ENCODE data around the gene SPHK2. TPM values are rescaled to one million over a fixed set of nuclear protein-coding genes. Genes with fewer than 3 reads are reported as not detected.

SPHK2 gene
- total RNA-seq (10 to 100 TPM; 12.3 to 37.2 (median 27.0) TPM), polyA plus RNA-seq (10 to 100 TPM in 1 of 2 donors, 1 to 10 TPM in 1; 2.9 to 24.5 TPM)
- long read RNA-seq, donor 1, transcript SPHK2-201 (7 exons, 2,963 nt), result minor isoform, 7 of 77 reads
- long read RNA-seq, donor 1, transcript SPHK2-207 (1 exons, 1,786 nt), result major isoform, 32 of 77 reads
- long read RNA-seq, donor 1, partial matches to known transcripts, result 10 of 77 reads
- long read RNA-seq, donor 1, other reads (novel, unspliced or antisense), result 25 of 77 reads
- long read RNA-seq, donor 2, partial matches to known transcripts, result 0 of 3 reads
- long read RNA-seq, donor 2, other reads (novel, unspliced or antisense), result 0 of 3 reads
- long read RNA-seq, donor 3, transcript SPHK2-201 (7 exons, 2,963 nt), result major isoform, 9 of 40 reads
- long read RNA-seq, donor 3, partial matches to known transcripts, result 17 of 40 reads
- long read RNA-seq, donor 3, other reads (novel, unspliced or antisense), result 5 of 40 reads

GRCh38 chr19:48618916-48619691 lies at the start of gene SPHK2, which contains the start of gene RPL18:
SPHK2 (plus strand) TSS chr19:48619506; CDS start chr19:48620515, 1,009 bp downstream.
RPL18 (minus strand) TSS chr19:48619178; CDS start chr19:48619143, 35 bp downstream.
- no peaks in the 10 kb centered on the region for H3K9me3 ChIP-seq
- H3K36me3 ChIP-seq, result no peaks in the 10 kb centered on the region
- H3K4me1 ChIP-seq (ENCODE audit: insufficient read depth), result peaks cover 7% of the 10 kb centered on the region
- peak; percentile 96 to 98 (median 98) for DNase-seq
- intact Hi-C loops (cut with DNase I), result loop anchor here in 2 of 4 donors (10.0 kb wide), 2 partner anchors 134 to 294 kb away; partner anchors contain the start of gene EMP3 (in 1 of the 2)
- H3K27me3 ChIP-seq, result no peaks in the 10 kb centered on the region
- peak within 1 kb of the TSS; percentile 54 to 91 for H3K27ac ChIP-seq
- H3K4me3 ChIP-seq, result peak within 1 kb of the TSS; percentile 74
- WGBS, 3 donors, result 0 to 1% (median 0%) methylated on average over 59 to 69 of the region's 69 CpGs
- TF ChIP-seq EP300 (IDR thresholded peaks at IDR 0.05), result peak; percentile 70
- peak; percentile 91 for TF ChIP-seq POLR2A (IDR thresholded peaks at IDR 0.05)
- TF ChIP-seq CTCF (IDR thresholded peaks at IDR 0.05), result peak in 2 of 3 donors; percentile 33

GRCh38 chr19:48569814-48570213 lies 49.5 kb upstream of the SPHK2 start:
- 44 to 51% (median 48%) methylated on average over 11 of the region's 11 CpGs for WGBS, 3 donors
- Histone ChIP-seq H3K9me3 (no peaks in the 10 kb centered on the region), H3K4me3 (no peak overlapping the region), H3K27ac (no peak overlapping the region), H3K27me3 (no peaks in the 10 kb centered on the region), H3K36me3 (no peaks in the 10 kb centered on the region), H3K4me1 (ENCODE audit: insufficient read depth) (no peaks in the 10 kb centered on the region)
- DNase-seq, result no peak
- intact Hi-C loops (cut with DNase I), result no loop called here
- TF ChIP-seq POLR2A (IDR thresholded peaks at IDR 0.05), result no peak

GRCh38 chr19:48571378-48572162 lies 47.7 kb upstream of the SPHK2 start:
- no peak for DNase-seq
- Histone ChIP-seq H3K4me3 (no peak overlapping the region), H3K4me1 (ENCODE audit: insufficient read depth) (no peaks in the 10 kb centered on the region), H3K27ac (no peak overlapping the region), H3K9me3 (no peaks in the 10 kb centered on the region), H3K27me3 (no peaks in the 10 kb centered on the region), H3K36me3 (no peaks in the 10 kb centered on the region)
- TF ChIP-seq EP300 (IDR thresholded peaks at IDR 0.05) (no peak), CTCF (IDR thresholded peaks at IDR 0.05) (no peak), POLR2A (IDR thresholded peaks at IDR 0.05) (no peak)
- intact Hi-C loops (cut with DNase I), result loop anchor here in 1 of 4 donors (2.0 kb wide), 1 partner anchor 55 kb away; no protein-coding TSS in a partner anchor
- 61 to 84% (median 61%) methylated on average over 5 of the region's 5 CpGs for WGBS, 3 donors

- Histone ChIP-seq H3K4me1 (ENCODE audit: insufficient read depth) (no peaks in the 10 kb centered on the region), H3K27me3 (no peaks in the 10 kb centered on the region), H3K4me3 (no peak overlapping the region), H3K27ac (no peak overlapping the region), H3K9me3 (no peaks in the 10 kb centered on the region), H3K36me3 (no peaks in the 10 kb centered on the region)
- 72 to 84% (median 72%) methylated on average over 12 of the region's 12 CpGs for WGBS, 3 donors
- intact Hi-C loops (cut with DNase I), result loop anchor here in 1 of 4 donors (2.0 kb wide), 1 partner anchor 56 kb away; no protein-coding TSS in a partner anchor
- no peak for DNase-seq
- no peak for TF ChIP-seq EP300 (IDR thresholded peaks at IDR 0.05)
Observed at GRCh38 chr19:48573163-48573505, 46.2 kb upstream of the SPHK2 start.

Measured in ovary (tissue), 10 donors.